Astrocyte (in vitro differentiated cells and primary cell): Measurements from ENCODE around the gene CHERP.

Experiments used
- EZH2 ChIP-seq: IDR thresholded peaks from 2 replicates; pipeline ENCODE4 v1.6.1; 2012; ENCODE audit warnings: mild to moderate bottlenecking, low read length, inconsistent platforms; ENCODE audit not compliant: insufficient read depth
- TF ChIP-seq, protein P1 (sequence below): IDR thresholded peaks from 2 replicates; pipeline ENCODE4 v1.5.1; 2011; ENCODE audit warnings: low read depth, mild to moderate bottlenecking, inconsistent platforms, low read length, moderate library complexity; ENCODE audit not compliant: insufficient read depth

DNA sequence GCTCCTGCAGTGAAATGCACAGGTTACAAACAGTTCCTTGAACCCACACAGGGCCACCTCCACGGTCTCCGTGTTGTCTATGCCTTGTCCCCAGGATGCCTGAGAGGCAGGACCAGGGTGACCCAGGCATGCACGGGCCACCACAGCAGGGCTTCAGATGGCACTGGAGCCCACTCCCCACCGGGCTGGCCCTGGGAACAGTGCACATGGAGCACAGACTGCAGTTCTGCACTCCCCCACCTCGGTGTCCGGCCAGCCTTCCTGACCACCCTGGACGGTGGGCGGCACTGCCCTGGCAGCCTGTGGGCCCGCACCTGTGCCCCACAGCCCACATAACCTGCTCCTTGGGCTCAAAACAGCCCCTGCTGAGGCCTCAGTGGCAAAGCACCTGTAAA, 44.2 kb upstream of the CHERP start:
- TF ChIP-seq, protein P1, sequence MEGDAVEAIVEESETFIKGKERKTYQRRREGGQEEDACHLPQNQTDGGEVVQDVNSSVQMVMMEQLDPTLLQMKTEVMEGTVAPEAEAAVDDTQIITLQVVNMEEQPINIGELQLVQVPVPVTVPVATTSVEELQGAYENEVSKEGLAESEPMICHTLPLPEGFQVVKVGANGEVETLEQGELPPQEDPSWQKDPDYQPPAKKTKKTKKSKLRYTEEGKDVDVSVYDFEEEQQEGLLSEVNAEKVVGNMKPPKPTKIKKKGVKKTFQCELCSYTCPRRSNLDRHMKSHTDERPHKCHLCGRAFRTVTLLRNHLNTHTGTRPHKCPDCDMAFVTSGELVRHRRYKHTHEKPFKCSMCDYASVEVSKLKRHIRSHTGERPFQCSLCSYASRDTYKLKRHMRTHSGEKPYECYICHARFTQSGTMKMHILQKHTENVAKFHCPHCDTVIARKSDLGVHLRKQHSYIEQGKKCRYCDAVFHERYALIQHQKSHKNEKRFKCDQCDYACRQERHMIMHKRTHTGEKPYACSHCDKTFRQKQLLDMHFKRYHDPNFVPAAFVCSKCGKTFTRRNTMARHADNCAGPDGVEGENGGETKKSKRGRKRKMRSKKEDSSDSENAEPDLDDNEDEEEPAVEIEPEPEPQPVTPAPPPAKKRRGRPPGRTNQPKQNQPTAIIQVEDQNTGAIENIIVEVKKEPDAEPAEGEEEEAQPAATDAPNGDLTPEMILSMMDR: no peak
- no peak for TF ChIP-seq EZH2
